GM12801 (cell line): Measurements from ENCODE around the gene PLPPR4.

Source experiments
- CTCF ChIP-seq: IDR thresholded peaks from one replicate; pipeline ENCODE4 v1.5.1; 2011; ENCODE audit warnings: control low read depth; ENCODE audit not compliant: insufficient read length; ENCODE audit errors: extremely low read depth

PLPPR4 gene

GRCh38 chr1:99352821-99353220, 88.5 kb downstream of the PLPPR4 start:
- no peak for TF ChIP-seq CTCF

- TF ChIP-seq CTCF: no peak
Measured at GRCh38 chr1:99358770-99359169, 94.5 kb downstream of the PLPPR4 start.
